Measurements from ENCODE around the gene TBX1.

The TBX1 gene

GRCh38 chr22:19719050-19719482 lies 41.5 kb upstream of the TBX1 start:
- Histone ChIP-seq H3K27ac (no peak overlapping the region), H3K4me3 (ENCODE audit: low read depth, low read length) (no peak overlapping the region), H3K27me3 (ENCODE audit: insufficient read depth, low read depth, severe bottlenecking) (no peaks in the 10 kb centered on the region), H3K9me3 (ENCODE audit: severe bottlenecking) (no peaks in the 10 kb centered on the region), H3K36me3 (peaks cover 46% of the 10 kb centered on the region)
- TF ChIP-seq, protein P1, sequence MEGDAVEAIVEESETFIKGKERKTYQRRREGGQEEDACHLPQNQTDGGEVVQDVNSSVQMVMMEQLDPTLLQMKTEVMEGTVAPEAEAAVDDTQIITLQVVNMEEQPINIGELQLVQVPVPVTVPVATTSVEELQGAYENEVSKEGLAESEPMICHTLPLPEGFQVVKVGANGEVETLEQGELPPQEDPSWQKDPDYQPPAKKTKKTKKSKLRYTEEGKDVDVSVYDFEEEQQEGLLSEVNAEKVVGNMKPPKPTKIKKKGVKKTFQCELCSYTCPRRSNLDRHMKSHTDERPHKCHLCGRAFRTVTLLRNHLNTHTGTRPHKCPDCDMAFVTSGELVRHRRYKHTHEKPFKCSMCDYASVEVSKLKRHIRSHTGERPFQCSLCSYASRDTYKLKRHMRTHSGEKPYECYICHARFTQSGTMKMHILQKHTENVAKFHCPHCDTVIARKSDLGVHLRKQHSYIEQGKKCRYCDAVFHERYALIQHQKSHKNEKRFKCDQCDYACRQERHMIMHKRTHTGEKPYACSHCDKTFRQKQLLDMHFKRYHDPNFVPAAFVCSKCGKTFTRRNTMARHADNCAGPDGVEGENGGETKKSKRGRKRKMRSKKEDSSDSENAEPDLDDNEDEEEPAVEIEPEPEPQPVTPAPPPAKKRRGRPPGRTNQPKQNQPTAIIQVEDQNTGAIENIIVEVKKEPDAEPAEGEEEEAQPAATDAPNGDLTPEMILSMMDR (IDR thresholded peaks at IDR 0.05; ENCODE audit: low read depth, low read length): no peak
- DNase-seq: no peak

- no peak overlapping the region for H3K27ac ChIP-seq
- DNase-seq: no peak
- TF ChIP-seq, protein P1 (IDR thresholded peaks at IDR 0.05; ENCODE audit: low read depth, low read length): no peak
- H3K9me3 ChIP-seq (ENCODE audit: severe bottlenecking): no peaks in the 10 kb centered on the region
- no peak overlapping the region for H3K4me3 ChIP-seq (ENCODE audit: low read depth, low read length)
- peaks cover 46% of the 10 kb centered on the region for H3K36me3 ChIP-seq
- no peaks in the 10 kb centered on the region for H3K27me3 ChIP-seq (ENCODE audit: insufficient read depth, low read depth, severe bottlenecking)
Measured at GRCh38 chr22:19719488-19720021, 41.0 kb upstream of the TBX1 start.

DNA sequence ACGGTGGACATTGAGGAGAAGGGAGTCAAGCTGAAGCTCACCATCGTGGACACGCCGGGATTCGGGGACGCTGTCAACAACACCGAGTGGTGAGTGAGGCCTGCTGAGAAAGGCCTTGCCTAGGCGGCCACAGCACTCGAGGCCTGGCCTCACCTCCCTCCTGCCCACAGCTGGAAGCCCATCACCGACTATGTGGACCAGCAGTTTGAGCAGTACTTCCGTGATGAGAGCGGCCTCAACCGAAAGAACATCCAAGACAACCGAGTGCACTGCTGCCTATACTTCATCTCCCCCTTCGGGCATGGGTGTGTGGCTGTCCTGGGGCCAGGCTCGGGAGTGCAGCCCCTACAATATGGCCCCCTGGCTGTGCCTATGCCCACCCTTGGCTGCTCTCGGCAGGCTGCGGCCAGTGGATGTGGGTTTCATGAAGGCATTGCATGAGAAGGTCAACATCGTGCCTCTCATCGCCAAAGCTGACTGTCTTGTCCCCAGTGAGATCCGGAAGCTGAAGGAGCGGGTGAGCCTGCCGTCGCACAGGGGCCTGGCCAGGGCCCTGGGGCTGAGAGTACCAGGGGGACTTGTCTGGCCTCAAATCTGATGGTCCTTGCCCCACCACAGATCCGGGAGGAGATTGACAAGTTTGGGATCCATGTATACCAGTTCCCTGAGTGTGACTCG lies 40.3 kb upstream of the TBX1 start:
- no peak overlapping the region for H3K27ac ChIP-seq
- no peaks in the 10 kb centered on the region for H3K9me3 ChIP-seq (ENCODE audit: severe bottlenecking)
- DNase-seq: no peak
- no peak overlapping the region for H3K4me3 ChIP-seq (ENCODE audit: low read depth, low read length)
- TF ChIP-seq, protein P1 (IDR thresholded peaks at IDR 0.05; ENCODE audit: low read depth, low read length): no peak
- no peaks in the 10 kb centered on the region for H3K27me3 ChIP-seq (ENCODE audit: insufficient read depth, low read depth, severe bottlenecking)
- H3K36me3 ChIP-seq: peaks cover 43% of the 10 kb centered on the region

DNA sequence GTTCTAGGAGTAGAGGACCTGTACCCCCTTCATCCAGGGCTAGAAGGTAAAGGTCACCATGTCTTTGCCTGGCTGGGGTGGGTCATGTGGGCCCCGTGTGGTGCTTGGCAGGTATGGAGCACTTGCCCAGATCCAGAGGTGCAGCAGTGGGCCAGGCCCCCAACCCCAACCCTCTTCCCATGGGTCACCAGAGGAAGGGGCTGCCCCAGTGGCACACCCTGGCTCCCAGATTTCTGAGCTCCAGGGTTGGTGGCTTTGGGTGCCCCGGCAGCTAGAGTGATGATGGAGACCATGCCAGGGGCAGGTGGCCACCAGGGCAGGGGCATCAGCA lies 39.6 kb upstream of the TBX1 start:
- Histone ChIP-seq H3K27me3 (ENCODE audit: insufficient read depth, low read depth, severe bottlenecking) (no peaks in the 10 kb centered on the region), H3K36me3 (peaks cover 43% of the 10 kb centered on the region), H3K4me3 (ENCODE audit: low read depth, low read length) (no peak overlapping the region), H3K27ac (no peak overlapping the region), H3K9me3 (ENCODE audit: severe bottlenecking) (no peaks in the 10 kb centered on the region)
- no peak for DNase-seq
- TF ChIP-seq, protein P1 (IDR thresholded peaks at IDR 0.05; ENCODE audit: low read depth, low read length): no peak

DNA sequence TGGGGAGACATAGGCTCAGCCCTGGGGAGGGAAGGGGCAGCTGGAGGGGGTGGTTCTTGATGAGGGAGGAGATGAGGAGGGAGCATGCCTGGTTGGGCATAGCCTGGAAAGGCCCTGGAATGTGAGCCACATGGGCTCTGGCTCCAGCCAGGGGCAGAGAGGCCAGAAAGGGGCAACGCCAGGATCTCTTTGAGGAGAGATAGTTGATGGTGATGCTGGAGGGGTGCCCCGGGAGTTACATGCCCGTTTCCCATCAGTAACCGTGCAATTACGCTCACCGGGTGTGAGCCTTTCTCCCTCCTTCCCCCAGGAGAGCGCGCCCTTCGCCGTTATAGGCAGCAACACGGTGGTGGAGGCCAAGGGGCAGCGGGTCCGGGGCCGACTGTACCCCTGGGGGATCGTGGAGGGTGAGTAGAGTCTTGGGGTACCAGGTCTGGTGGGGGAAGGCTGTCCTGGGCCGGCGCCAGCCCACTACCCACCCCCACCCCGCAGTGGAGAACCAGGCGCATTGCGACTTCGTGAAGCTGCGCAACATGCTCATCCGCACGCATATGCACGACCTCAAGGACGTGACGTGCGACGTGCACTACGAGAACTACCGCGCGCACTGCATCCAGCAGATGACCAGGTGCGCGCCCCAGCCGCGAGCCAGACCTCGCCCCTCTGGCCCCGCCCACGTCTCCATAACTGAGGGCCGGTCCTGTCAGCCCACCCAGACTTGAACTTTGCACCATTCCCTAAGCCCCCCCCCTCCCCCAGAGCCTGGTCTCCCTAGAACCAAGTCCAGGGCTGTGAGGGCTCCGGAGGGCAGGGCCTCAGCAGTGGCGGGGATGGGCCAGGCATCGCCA lies 39.0 kb upstream of the TBX1 start:
- H3K36me3 ChIP-seq: peaks cover 43% of the 10 kb centered on the region
- H3K4me3 ChIP-seq (ENCODE audit: low read depth, low read length): no peak overlapping the region
- TF ChIP-seq, protein P1 (IDR thresholded peaks at IDR 0.05; ENCODE audit: low read depth, low read length): no peak
- no peak for DNase-seq
- H3K27me3 ChIP-seq (ENCODE audit: insufficient read depth, low read depth, severe bottlenecking): no peaks in the 10 kb centered on the region
- H3K9me3 ChIP-seq (ENCODE audit: severe bottlenecking): no peaks in the 10 kb centered on the region
- no peak overlapping the region for H3K27ac ChIP-seq

Data from WERI-Rb-1 (cell line).